GM19328 (cell line): Measurements from ENCODE around the gene VWA8.
A peak's percentile ranks its signal among the peaks of the same experiment; 100 is the strongest.

Experiments
- ATAC-seq: cut with Tn5 transposase; IDR thresholded peaks from one replicate; pipeline ENCODE4 v1.9.1; 2021; ENCODE audit warnings: mild to moderate bottlenecking, moderate library complexity; ENCODE audit not compliant: unreplicated experiment

Gene VWA8

DNA sequence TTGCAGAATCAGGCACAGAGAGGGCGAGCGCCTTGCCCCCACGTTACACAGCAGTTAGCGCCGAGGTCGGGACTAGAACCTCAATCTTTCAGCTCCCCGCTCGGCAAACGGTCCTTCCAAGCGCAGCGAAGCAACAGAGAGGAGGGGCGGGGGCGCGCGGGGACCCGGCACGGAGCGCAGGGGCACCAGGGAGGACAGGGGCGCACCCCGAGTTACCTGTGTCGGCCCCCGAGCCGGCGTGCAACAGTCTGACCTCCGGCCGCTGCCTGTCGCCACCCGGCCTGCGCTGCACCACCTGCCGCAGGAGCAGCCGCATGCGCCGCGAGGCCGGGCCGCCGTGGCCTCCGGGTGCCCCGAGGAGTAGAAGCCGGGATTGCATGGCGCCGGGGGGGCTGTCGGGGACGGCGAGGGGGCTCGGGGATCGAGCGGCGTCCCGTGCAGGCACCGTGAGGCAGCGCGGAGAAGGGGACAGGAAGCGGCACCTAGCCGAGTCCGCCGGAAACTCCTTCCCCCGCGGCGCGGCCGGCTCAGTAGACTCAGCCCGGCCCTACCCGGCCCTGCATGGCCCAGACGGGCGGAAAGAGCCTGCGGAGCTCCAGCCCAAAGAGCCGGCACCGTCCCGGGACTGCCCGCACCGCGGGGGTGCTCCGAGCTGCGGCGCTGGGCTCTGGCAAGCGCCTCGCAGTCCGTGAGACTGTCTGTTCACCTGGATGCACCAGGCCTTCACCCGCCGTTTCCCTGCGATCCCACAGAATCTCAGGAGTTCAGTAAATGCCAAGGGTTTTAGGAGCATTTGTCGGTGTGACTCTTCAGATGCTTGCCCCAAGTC, at the start of gene VWA8:
VWA8 (minus strand) TSS at position 473 of the 829 bp plus-strand sequence; CDS start at position 379, 94 bp downstream.
- ATAC-seq: peak; percentile 87

- no peak for ATAC-seq
These were observed 48.1 kb upstream of the VWA8 start for GRCh38 chr13:42009057-42009456.

DNA sequence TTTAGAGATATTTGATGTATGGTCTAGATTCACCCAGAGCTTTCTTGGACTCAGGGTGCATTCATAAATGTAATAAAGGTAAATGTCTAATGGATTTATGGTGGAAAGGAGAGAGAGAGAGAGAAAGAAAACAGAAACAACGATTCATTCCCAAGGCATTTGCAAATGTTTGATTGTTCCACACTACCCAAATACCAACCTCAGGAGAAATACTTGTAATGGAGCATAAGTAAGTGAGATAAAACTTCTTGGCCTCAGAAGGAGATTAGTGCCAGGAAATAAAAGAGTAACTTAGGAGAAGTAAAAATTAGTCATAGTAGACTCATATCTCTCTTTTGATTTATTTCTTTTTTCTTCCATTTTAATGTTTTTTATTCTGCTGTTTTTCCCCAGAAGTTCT, 46.9 kb upstream of the VWA8 start:
- no peak for ATAC-seq

- no peak for ATAC-seq
These were observed 41.2 kb upstream of the VWA8 start for GRCh38 chr13:42002066-42002465.

- no peak for ATAC-seq
These were observed 40.7 kb upstream of the VWA8 start for GRCh38 chr13:42001580-42001979.

GRCh38 chr13:42000846-42001245, 39.9 kb upstream of the VWA8 start:
- no peak for ATAC-seq

DNA sequence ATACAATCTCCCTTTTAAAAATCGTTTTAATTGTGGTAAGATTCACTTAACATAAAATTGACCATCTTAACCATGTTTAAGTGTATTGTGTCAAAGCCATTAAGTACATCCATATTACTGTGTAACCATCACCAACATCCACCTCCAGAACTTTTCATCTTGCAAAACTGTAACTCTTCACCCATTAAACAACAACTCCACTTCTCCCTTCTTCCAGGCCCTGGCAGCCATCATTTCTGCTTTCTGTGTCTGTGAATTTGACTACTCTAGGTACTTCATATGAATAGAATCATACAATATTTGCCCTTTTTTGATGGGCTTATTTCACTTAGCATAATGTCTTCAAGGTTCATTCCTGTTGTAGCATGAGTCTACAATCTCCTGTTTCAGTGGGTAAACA, 36.5 kb upstream of the VWA8 start:
- no peak for ATAC-seq

- no peak for ATAC-seq
These were observed 35.0 kb upstream of the VWA8 start for GRCh38 chr13:41995946-41996345.

DNA sequence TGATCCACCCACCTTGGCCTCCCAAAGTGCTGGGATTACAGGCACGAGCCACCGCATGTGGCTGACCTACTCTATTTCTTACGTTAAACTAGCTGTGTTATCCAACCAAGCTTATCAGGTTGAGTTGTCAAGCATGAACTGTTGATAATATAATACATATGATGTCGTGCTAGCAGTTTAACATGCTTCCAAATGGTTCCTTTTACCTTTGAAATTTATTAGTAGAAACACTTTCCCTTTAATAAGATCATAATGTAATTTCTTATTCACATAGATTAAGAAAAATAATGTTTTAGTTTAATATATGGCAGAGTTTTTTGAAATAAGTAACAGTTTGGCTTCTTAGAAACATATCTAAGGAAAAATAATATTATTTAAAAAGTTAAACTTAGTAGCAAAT, 34.4 kb upstream of the VWA8 start:
- ATAC-seq: no peak

GRCh38 chr13:41994696-41995095, 33.8 kb upstream of the VWA8 start:
- no peak for ATAC-seq

DNA sequence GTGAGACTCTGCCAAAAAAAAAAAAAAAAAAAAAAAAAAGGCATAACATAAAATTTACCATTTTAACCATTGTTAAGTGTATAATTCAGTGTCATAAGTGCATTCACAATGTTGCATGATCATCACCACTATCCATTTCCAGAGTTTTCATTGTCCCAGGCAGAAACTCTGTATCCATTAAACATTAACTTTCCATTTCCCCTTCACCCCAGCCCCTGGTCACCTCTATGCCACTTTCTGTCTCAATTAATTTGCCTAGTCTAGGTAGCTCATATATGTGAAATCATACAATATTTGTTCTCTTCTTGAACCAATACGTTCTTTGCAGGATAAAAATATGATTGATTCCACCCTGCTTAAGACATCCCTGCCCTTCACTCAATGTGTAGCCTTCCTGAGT, 31.0 kb upstream of the VWA8 start:
- no peak for ATAC-seq

GRCh38 chr13:41988244-41988643, 27.3 kb upstream of the VWA8 start:
- no peak for ATAC-seq

GRCh38 chr13:41985788-41986508, 25.0 kb upstream of the VWA8 start:
- no peak for ATAC-seq

DNA sequence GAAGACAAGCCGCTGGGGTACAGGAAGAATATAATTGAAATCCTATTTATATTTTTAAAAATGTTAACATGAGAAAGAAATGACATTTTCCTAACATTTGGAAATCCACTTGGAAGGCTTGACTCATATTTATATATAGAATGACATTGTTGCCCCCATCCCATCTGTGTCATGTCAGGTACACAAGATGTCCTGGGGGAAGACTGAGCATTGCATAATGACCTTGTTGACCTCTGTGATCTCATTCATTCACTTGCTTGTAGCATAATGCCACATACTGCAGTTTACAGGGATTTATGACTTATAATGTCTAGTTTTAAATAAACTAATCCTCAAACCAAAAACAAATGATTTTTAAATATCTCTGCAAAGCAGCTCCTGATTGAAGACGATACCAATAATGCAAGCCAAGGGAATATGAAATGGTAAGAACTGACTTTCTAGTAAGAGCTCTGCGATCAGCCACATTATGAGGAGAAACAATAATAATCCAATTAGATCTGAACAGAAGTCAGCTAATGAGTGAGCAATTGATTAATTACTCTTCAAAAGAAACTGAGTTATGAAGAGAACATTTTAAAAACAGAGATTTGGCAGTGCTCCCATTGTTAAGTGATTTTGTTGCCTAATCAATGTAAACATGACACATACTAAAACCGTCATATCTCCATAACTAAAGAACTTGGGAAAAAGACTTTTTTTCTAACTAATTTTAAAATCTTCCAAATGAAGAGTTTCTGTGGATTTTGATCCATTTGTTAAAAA, 21.2 kb upstream of the VWA8 start:
- ATAC-seq: no peak

DNA sequence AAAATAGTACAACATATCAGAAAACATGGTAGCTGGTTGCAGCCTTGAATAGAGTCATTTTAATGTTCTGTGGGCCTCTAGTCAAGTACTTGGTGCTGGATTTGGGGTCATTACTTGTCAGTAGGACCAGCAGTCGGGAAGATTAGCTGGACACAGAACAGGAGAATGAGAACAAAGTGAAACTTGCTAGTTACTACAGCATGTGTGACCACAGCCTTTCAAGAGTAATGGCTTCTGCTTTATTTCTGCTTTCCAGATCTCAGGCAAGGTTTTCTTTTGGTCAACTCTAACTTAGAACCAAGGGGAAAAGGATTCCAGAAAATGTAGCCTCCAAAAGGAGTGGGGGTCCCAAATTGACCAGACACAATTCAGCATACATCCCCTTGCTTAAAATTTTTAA, 17.1 kb upstream of the VWA8 start:
- ATAC-seq: no peak

DNA sequence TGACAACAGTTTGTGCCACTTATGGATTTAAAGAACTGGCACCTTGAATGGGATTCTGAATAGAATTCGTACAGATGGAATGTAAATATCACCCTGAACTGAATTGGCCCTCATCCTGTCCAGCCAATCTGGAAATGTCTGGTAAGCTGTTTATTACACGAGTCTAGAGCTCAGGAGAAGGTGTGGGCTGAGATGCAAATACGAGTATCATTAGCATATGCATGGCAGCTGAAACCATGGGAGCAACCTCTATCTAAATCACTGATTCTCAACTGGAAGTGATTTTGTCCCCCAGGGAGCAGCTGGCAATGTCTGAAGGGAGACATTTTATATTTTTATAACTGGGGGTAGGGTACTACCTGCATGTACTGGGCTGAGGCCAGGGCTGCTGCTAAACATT, 15.6 kb upstream of the VWA8 start:
- ATAC-seq: no peak

- no peak for ATAC-seq
These were observed 13.5 kb upstream of the VWA8 start for GRCh38 chr13:41974262-41974900.

- ATAC-seq: no peak
These were observed 12.4 kb upstream of the VWA8 start for GRCh38 chr13:41973247-41973741.

DNA sequence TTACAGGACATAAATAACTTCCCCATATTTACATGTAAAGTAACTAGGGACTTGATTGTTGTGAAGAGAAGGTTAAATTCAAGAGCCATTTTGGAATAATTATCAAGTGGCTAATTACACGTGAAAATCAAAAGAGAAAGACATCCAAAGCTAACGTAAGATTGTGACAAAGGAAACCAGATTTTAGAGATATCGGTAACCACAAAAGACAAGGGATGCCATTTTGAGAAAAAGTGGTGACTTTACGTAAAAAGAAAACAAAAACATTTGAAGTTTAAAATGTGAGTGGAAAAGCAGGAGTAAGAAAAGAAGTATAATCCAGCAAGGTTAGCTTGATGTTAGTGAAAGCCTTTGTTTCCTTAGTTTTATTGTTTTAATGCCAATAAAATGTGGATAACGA, 10.9 kb upstream of the VWA8 start:
- no peak for ATAC-seq

- no peak for ATAC-seq
These were observed 10.0 kb upstream of the VWA8 start for GRCh38 chr13:41970918-41971317.

GRCh38 chr13:41970022-41970421, 9.1 kb upstream of the VWA8 start:
- ATAC-seq: no peak
